Vagina (tissue), 2 donors: ENCODE measurements around the gene PEX5L.

Experiments
- POLR2A ChIP-seq, 2 donors: fragments of 450-650 bp; IDR thresholded peaks; one replicate each; pipeline ENCODE4 v1.6.1; 2017; ENCODE audit warnings: antibody characterized with exemption in 2 of 2, mild to moderate bottlenecking in 2 of 2, moderate library complexity in 2 of 2
- POLR2AphosphoS5 ChIP-seq, 2 donors: sonication (generic); formaldehyde crosslinking; IDR thresholded peaks; one replicate each; pipeline ENCODE4 v1.9.0; 2017; ENCODE audit warnings: antibody characterized with exemption in 2 of 2, mild to moderate bottlenecking in 2 of 2, low read depth in 1 of 2; ENCODE audit not compliant: insufficient read depth in 1 of 2
- TF ChIP-seq, protein P1 (sequence below), 3 experiments: fragments of 450-650 bp in 2 of 3; fragments of 200-600 bp in 1 of 3; sonication (generic) in 1 of 3; IDR thresholded peaks; one replicate each; pipeline ENCODE4 v1.5.1; 2017 to 2019; ENCODE audit warnings: antibody characterized with exemption in 3 of 3, mild to moderate bottlenecking in 2 of 3, moderate library complexity in 2 of 3

DNA sequence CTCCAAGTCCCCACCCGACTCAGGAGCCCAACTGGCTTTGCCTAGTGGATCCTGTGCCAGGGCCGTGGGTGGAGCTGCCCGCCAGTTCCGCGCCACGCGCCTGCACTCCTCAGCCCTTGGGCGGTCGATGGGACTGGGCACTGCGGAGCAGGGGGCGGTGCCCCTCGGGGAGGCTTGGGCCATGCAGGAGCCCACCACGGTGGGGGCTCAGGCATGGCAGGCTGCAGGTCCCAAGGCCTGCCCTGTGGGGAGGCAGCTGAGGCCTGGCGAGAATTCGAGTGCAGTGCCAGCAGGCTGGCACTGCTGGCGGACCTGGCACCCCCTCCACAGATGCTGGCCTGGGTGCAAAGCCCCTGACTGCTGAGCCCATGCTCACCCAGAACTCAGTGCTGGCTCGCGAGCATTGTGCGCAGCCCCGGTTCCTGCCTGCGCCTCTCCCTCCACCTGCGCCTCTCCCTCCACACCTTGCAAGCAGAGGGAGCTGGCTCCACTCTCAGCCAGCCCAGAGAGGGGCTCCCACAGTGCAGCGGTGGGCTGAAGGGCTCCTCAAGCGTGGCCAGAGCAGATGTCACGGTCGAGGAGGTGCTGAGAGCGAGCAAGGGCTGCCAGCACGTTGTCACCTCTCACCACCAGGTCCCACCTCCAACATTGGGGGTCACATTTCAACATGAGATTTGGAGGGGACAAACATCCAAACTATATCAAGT is 261.2 kb downstream of the PEX5L start:
- TF ChIP-seq POLR2A (IDR thresholded peaks at IDR 0.05) (no peak), POLR2AphosphoS5 (IDR thresholded peaks at IDR 0.05; ENCODE audit: insufficient read depth in 1 of 2, low read depth in 1 of 2) (no peak)
- TF ChIP-seq, protein P1, sequence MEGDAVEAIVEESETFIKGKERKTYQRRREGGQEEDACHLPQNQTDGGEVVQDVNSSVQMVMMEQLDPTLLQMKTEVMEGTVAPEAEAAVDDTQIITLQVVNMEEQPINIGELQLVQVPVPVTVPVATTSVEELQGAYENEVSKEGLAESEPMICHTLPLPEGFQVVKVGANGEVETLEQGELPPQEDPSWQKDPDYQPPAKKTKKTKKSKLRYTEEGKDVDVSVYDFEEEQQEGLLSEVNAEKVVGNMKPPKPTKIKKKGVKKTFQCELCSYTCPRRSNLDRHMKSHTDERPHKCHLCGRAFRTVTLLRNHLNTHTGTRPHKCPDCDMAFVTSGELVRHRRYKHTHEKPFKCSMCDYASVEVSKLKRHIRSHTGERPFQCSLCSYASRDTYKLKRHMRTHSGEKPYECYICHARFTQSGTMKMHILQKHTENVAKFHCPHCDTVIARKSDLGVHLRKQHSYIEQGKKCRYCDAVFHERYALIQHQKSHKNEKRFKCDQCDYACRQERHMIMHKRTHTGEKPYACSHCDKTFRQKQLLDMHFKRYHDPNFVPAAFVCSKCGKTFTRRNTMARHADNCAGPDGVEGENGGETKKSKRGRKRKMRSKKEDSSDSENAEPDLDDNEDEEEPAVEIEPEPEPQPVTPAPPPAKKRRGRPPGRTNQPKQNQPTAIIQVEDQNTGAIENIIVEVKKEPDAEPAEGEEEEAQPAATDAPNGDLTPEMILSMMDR (IDR thresholded peaks at IDR 0.05), result no peak
